Stimulated activated CD8-positive, alpha-beta memory T cell treated with anti-CD3 and anti-CD28 coated beads, Interleukin-15, amount 100 ng/mL, for 48 hours (primary cell): ENCODE measurements around the gene SHOX.

Experiments
- DNase-seq, 2 donors: peaks; one replicate each; pipeline ENCODE4 v3.0.0-alpha.2; 2020; ENCODE audit warnings: low read depth in 2 of 2

The SHOX gene

DNA sequence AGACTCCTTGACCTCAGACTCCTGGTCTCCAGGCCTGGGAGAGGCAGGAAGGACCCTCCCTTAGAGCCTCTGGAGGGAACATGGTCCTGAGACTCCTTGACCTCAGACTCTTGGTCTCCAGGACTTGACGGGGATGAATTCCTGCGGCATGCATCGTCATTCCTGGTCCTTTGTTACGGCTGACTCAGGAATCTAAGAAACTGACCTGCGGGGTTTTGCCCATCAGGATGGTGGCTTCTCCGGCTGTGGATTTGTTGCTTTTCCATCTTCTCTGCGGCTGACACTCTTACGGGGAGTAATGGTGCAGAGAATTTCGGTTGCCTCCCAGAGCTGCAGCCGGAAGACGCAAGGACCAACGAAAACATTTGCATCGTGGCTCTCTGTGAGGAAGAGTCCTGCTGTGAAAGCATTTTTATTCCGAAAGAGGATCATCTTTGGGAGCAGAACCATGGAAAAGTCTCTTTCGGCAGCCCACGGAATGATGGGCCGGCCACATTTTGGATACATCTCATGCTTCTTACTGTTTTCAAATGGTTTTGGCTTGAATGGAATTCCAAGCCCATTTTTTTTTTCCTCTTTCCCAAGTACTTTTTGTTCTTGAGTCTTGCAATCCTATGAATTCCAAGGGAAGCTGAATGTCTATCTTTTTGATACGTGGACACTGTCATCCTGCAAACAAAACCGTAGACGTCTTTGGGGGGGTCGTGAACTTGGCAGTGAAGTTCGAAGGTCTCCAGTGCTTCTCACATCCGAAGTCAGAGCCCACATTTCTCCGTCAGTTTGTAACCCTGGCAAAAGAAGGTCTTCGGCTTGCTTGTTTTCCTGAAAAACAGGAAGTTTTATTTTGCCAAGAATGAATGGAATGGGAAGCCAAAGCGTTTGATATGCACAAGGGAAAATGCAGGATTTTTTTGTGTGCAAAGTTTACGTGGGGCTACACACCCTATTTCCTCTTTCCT lies 36.5 kb downstream of the SHOX start:
- no peak for DNase-seq

DNA sequence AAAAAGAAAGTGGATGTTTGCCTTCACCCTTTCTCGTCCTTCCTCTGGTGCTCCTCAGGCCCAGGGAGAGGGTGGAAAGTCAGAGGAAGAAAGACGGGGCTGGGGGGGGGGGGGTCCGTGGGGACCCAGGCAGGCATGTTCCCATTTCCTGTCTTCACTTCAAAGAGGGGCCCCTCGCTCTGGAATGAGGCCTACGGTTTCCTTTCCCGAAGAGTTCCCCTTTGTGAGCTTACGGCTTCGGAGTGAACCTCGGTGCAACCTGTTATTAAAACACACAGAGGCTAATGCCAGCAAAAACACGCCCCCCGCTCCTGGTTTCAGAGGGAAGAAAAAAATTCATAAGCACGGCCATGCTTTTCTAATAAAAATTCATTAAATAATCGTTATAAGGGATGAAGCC lies 40.1 kb downstream of the SHOX start:
- no peak for DNase-seq

GRCh38 chrX:672931-673330 lies 42.3 kb downstream of the SHOX start:
- DNase-seq = no peak

- DNase-seq = no peak
Measured at GRCh38 chrX:675279-675954, 44.8 kb downstream of the SHOX start.

DNA sequence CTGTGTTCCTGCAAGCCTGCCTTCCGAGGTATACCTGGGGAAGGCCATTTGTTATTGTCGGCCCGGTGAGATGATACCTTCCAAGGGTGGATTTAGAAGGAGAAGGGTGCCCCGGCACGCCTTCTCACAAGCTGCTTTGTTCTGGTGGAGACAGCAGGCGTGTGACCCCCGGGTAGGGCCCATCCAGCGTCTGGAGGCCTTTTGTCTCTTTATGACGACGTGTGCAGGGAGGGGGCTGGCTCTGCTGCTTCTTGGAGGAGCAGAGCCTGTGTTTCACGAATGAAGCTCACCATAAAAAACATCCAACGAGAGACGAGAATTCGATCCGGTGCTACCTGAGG lies 45.3 kb downstream of the SHOX start:
- no peak for DNase-seq

DNA sequence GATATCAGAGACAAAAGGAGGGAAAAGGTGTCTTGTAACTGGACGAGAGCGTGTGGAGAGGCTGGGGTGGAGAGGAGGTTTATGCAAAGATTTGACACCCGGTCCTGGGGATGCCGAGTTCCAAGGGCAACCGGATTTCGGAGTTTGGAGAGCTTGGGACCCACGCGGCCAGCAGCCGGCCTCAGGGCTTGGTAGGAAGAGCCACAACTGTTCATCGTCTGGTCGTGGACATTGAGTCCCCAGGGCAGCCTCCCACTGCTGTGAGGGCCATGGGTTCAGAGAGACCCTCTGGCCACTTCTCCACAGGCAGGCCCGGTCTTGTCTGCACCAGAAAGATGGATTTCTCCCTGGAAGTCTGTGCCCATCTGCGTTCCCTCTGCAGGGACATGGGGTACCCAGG lies 46.8 kb downstream of the SHOX start:
- no peak for DNase-seq

DNA sequence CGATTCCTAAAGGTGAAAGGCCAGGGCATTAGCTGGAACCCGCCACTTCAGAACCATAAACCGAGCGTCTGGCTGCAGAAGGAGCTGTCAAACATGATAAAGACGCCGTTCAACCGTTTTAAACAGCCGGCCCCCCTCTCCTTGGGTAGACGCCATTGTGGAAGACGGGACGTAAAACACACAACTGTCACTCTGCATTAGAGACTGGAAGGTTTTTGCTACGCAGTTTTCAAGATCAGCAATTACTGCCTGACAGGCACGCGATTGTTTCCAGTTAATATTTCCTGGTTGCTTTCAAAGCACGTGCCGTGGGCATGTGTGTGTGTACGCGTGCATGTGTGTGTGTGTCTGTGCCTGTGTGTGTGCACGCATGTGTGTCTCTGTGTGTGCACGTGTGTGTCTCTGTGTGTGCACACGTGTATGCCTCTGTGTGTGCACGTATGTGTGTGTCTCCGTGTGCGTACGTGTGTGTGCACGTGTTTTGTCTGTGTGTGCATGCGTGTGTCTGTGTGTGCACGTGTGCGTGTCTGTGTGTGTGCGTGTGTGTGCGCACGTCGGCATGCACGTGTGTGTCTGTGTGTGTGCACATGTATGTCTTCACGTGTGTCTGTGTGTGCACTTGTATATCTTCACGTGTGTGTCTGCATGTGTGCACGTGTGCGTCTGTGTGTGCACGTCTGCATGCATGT lies 48.8 kb downstream of the SHOX start:
- no peak for DNase-seq

DNA sequence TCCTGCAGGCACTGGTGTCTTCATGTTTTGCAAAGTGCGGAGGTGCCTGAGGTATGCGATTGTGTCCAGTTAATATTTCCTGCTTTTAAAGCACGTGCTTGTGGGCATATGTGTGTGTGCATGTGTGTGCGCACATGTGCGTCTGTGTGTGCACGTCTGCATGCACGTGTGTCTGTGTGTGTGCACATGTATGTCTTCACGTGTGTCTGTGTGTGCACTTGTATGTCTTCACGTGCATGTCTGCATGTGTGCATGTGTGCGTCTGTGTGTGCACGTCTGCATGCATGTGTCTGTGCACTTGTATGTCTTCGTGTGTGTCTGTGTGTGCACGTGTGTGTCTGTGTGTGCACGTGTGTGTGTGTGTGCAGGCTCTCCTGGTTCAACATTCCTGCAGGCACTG lies 49.5 kb downstream of the SHOX start:
- DNase-seq = no peak

DNA sequence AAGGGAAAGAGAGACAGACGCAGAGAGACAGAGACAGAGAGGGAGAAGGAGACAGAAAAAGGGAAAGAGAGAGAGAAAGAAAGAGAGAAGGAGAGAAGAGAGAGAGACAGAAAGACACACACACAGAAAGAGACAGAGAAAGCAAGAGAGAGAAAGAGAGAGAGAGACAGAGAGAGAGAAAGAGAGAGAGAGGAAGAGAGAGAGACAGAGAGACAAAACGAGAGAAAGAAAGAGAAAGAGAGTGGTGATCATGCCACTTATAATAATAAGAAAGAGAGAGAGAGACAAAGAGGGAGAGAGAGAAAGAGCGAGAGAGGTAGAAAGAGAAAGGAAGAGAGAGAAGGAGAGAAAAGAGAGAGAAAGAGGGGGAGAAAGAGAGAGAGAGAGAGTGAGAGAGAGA lies 51.4 kb downstream of the SHOX start:
- DNase-seq = no peak

GRCh38 chrX:682892-683291 lies 52.3 kb downstream of the SHOX start:
- no peak for DNase-seq

GRCh38 chrX:683576-683975 lies 53.0 kb downstream of the SHOX start:
- DNase-seq = no peak

DNA sequence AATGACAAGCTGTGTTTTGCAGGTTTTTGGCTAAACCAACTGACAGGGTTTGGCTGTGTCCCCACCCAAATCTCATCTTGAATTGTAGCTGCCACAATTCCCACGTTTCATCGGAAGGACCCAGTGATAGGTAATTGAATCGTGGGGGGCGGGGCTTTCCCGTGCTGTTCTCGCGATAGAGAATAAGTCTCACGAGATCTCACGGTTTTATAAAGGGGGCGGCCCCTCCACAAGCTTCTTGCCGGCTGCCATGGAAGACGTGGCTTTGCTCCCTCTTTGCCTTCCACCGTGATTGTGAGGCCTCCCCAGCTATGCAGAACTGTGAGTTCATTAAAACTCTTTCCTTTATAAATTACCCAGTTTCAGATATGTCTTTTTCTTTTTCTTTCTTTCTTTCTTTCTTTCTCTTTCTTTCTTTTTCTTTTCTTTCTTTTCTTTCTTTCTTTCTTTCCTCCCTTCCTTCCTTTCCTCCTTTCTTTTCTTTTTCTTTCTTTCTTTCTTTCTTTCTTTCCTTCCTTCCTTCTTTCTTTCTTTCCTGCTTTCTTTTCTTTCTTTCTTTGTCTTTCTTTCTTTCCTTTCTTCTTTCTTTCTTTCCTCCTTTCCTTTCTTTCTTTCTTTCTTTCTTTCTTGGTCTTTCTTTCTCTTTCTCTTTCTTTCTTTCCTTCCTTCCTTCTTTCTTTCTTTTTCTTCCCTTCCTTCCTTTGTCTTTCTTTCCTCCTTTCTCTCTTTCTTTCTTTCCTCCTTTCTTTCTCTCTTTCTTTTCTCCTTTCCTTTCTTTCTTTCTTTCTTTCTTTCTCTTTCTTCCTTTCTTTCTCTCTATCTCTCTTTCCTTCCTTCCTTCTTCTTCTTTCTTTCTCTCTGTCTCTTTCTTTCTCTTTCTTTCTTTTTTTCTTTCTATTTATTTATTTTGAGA lies 54.8 kb downstream of the SHOX start:
- DNase-seq = no peak

DNA sequence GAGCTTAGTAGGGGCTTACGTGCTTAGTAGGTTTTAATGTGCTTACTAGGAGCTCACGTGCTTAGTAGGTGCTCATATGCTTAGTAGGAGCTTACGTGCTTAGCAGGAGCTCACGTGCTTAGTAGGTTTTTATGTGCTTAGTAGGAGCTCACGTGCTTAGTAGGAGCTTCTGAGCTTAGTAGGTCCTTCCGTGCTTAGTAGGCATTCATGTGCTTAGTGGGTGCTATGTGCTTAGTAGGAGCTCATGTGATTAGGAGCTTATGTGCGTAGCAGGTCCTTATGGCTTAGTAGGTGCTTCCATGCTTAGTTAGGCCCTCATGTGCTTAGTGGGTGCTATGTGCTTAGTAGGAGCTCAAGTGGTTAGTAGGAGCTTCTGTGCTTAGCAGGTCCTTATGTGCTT lies 59.4 kb downstream of the SHOX start:
- no peak for DNase-seq

DNA sequence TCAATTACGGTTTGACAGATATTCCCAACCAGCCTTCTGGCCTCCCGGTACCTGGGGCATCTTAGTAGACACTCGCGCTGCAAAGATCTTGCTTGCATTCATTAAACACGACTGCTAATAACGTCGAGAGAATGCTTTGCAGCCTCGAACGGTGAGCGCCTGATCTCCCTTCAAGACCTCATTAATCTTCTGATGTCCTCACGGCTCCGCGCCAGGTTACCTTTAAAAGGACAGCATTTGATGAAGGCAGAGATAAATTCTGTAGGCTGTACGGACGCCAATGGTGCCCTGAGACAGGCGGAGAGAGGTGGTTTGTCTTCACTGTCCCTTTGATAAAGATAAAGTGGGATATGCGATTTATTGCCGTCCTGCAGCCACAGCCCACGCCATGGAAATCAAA lies 64.2 kb downstream of the SHOX start:
- DNase-seq = no peak

- no peak for DNase-seq
Measured at GRCh38 chrX:698206-698605, 67.6 kb downstream of the SHOX start.

GRCh38 chrX:700936-701335 lies 70.3 kb downstream of the SHOX start:
- DNase-seq = no peak

DNA sequence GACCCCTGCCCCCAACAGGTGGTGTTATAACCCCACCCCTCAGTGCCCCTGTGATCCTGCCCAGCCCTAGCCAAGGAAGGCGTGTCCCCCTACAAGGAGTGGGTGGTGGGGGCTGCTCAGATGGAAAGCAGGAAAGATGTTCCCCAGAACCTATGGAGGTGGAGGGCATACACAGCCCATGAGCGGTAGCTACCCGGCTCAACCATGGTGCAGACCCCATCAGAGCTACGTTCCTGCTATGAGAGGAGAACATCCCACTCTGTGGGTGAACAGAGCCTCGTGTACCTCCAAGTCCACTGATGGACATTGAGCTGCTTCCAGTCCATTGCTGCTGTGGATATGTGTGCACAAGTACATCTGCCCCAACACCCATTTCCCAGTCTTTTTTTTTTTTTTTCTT lies 71.1 kb downstream of the SHOX start:
- no peak for DNase-seq

DNA sequence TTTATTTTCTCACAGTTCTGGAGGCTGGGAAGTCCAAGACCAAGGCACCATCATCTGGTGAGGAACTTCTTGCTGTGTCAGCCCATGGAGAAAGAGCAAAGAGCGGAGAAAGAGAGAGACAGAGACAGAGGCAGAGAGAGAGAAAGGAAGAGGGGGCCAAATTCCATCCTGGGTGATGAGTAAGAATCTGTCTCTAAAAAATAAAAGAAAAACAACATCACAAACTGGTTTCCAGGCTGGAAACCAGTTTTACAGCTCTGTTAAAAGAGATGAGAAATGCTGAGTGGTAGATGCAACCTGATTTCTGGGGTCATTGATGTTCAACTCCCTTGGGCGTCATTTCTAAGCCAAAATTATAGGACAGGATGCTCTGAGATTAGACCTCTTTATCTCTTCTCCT lies 72.9 kb downstream of the SHOX start:
- DNase-seq = no peak

- no peak for DNase-seq
Measured at GRCh38 chrX:703866-704265, 73.3 kb downstream of the SHOX start.
